ENCODE results near the gene VIPR2. TPM values are rescaled to one million over a fixed set of nuclear protein-coding genes. Genes with fewer than 3 reads are reported as not detected.

VIPR2 gene
- total RNA-seq, 1 donor from 2014 or later: not detected

- DNase-seq (ENCODE audit: low read depth): no peak
These were observed 97.1 kb downstream of the VIPR2 start for GRCh38 chr7:159047536-159047935.

GRCh38 chr7:159046300-159046699 is 98.4 kb downstream of the VIPR2 start:
- no peak for DNase-seq (ENCODE audit: low read depth)

GRCh38 chr7:159045839-159046238 is 98.8 kb downstream of the VIPR2 start:
- no peak for DNase-seq (ENCODE audit: low read depth)

- no peak for DNase-seq (ENCODE audit: low read depth)
These were observed 102.0 kb downstream of the VIPR2 start for GRCh38 chr7:159042581-159043101.

GRCh38 chr7:159042103-159042502 is 102.6 kb downstream of the VIPR2 start:
- no peak for DNase-seq (ENCODE audit: low read depth)

- DNase-seq (ENCODE audit: low read depth): no peak
These were observed 103.6 kb downstream of the VIPR2 start for GRCh38 chr7:159040912-159041711.

GRCh38 chr7:159040146-159040545 is 104.5 kb downstream of the VIPR2 start:
- DNase-seq (ENCODE audit: low read depth): peak; percentile 9

GRCh38 chr7:159039716-159040115 is 105.0 kb downstream of the VIPR2 start:
- no peak for DNase-seq (ENCODE audit: low read depth)

- no peak for DNase-seq (ENCODE audit: low read depth)
These were observed 106.6 kb downstream of the VIPR2 start for GRCh38 chr7:159038066-159038465.

GRCh38 chr7:159036916-159037605 is 107.6 kb downstream of the VIPR2 start:
- no peak for DNase-seq (ENCODE audit: low read depth)

GRCh38 chr7:159035571-159036073 is 109.0 kb downstream of the VIPR2 start:
- DNase-seq (ENCODE audit: low read depth): no peak

- no peak for DNase-seq (ENCODE audit: low read depth)
These were observed 109.7 kb downstream of the VIPR2 start for GRCh38 chr7:159034988-159035387.

GRCh38 chr7:159034394-159034793 is 110.3 kb downstream of the VIPR2 start:
- DNase-seq (ENCODE audit: low read depth): no peak

- no peak for DNase-seq (ENCODE audit: low read depth)
These were observed 110.7 kb downstream of the VIPR2 start for GRCh38 chr7:159033956-159034355.

GRCh38 chr7:159033473-159033825 is 111.2 kb downstream of the VIPR2 start:
- DNase-seq (ENCODE audit: low read depth): no peak

GRCh38 chr7:159032753-159033472 is 111.8 kb downstream of the VIPR2 start:
- no peak for DNase-seq (ENCODE audit: low read depth)

- no peak for DNase-seq (ENCODE audit: low read depth)
These were observed 112.3 kb downstream of the VIPR2 start for GRCh38 chr7:159032322-159032721.

GRCh38 chr7:159031750-159032149 is 112.9 kb downstream of the VIPR2 start:
- DNase-seq (ENCODE audit: low read depth): no peak

GRCh38 chr7:159031135-159031701 is 113.4 kb downstream of the VIPR2 start:
- DNase-seq (ENCODE audit: low read depth): no peak

GRCh38 chr7:159030490-159031134 is 114.1 kb downstream of the VIPR2 start:
- DNase-seq (ENCODE audit: low read depth): no peak
